Duodenal mucosa (tissue), 2 donors: ENCODE data around the gene CES1.
"Not testable (repeated sequence)": the region's sequence is repeated elsewhere in the genome, so short reads cannot be mapped to it uniquely, and the experiment has no call there.

ENCODE experiments used
- H3K27ac ChIP-seq: one replicate; pipeline ENCODE4 v1.7.0; 2013; ENCODE audit warnings: low read depth, low read length
- H3K27me3 ChIP-seq, 2 donors: one replicate each; pipeline ENCODE4 v1.7.0; 2013; ENCODE audit warnings: low read length in 2 of 2, control low read depth in 1 of 2; ENCODE audit not compliant: insufficient read depth in 2 of 2, control insufficient read depth in 1 of 2
- H3K36me3 ChIP-seq, 2 donors: one replicate each; pipeline ENCODE4 v1.7.0; 2013; ENCODE audit warnings: low read length in 2 of 2, control low read depth in 1 of 2; ENCODE audit not compliant: insufficient read depth in 2 of 2, control insufficient read depth in 1 of 2
- H3K4me1 ChIP-seq, 2 donors: one replicate each; pipeline ENCODE4 v1.7.0; 2013; ENCODE audit warnings: low read length in 2 of 2, control low read depth in 1 of 2; ENCODE audit not compliant: insufficient read depth in 2 of 2, control insufficient read depth in 1 of 2
- H3K4me3 ChIP-seq, 2 donors: one replicate each; pipeline ENCODE4 v1.7.0; 2013; ENCODE audit warnings: low read length in 2 of 2, low read depth in 1 of 2
- H3K9ac ChIP-seq, 2 donors: one replicate each; pipeline ENCODE4 v1.7.0; 2013; ENCODE audit warnings: low read length in 2 of 2, low read depth in 1 of 2
- H3K9me3 ChIP-seq, 2 donors: one replicate each; pipeline ENCODE4 v1.7.0; 2013; ENCODE audit warnings: low read length in 2 of 2, control low read depth in 1 of 2; ENCODE audit not compliant: control insufficient read depth in 1 of 2

CES1 gene

GRCh38 chr16:55808286-55808685 lies 24.6 kb downstream of the CES1 start:
- not testable (repeated sequence) for H3K9ac ChIP-seq, H3K9me3 ChIP-seq, H3K4me3 ChIP-seq, H3K4me1 ChIP-seq, H3K27ac ChIP-seq, H3K36me3 ChIP-seq, H3K27me3 ChIP-seq

GRCh38 chr16:55805104-55805503 lies 27.8 kb downstream of the CES1 start:
- H3K4me1 ChIP-seq, H3K4me3 ChIP-seq, H3K9me3 ChIP-seq, H3K36me3 ChIP-seq, H3K27ac ChIP-seq, H3K27me3 ChIP-seq, H3K9ac ChIP-seq: not testable (repeated sequence)

- not testable (repeated sequence) for H3K27ac ChIP-seq, H3K36me3 ChIP-seq, H3K4me3 ChIP-seq, H3K9me3 ChIP-seq, H3K27me3 ChIP-seq, H3K4me1 ChIP-seq, H3K9ac ChIP-seq
These were observed 29.2 kb downstream of the CES1 start for GRCh38 chr16:55803681-55804080.

- not testable (repeated sequence) for H3K36me3 ChIP-seq, H3K4me1 ChIP-seq, H3K27ac ChIP-seq, H3K27me3 ChIP-seq, H3K9ac ChIP-seq, H3K9me3 ChIP-seq, H3K4me3 ChIP-seq
These were observed 39.9 kb downstream of the CES1 start for GRCh38 chr16:55792934-55793374.

GRCh38 chr16:55791512-55791911 lies 41.4 kb downstream of the CES1 start:
- not testable (repeated sequence) for H3K4me3 ChIP-seq, H3K36me3 ChIP-seq, H3K27me3 ChIP-seq, H3K27ac ChIP-seq, H3K9me3 ChIP-seq, H3K4me1 ChIP-seq, H3K9ac ChIP-seq

- H3K27me3 ChIP-seq, H3K36me3 ChIP-seq, H3K9me3 ChIP-seq, H3K4me1 ChIP-seq, H3K9ac ChIP-seq, H3K4me3 ChIP-seq, H3K27ac ChIP-seq: not testable (repeated sequence)
These were observed 42.7 kb downstream of the CES1 start for GRCh38 chr16:55790240-55790639.

GRCh38 chr16:55782793-55783091 lies 50.2 kb downstream of the CES1 start:
- H3K9ac ChIP-seq, H3K4me3 ChIP-seq, H3K27me3 ChIP-seq, H3K27ac ChIP-seq, H3K9me3 ChIP-seq, H3K4me1 ChIP-seq, H3K36me3 ChIP-seq: not testable (repeated sequence)

GRCh38 chr16:55782091-55782792 lies 50.7 kb downstream of the CES1 start:
- not testable (repeated sequence) for H3K27me3 ChIP-seq, H3K4me3 ChIP-seq, H3K9ac ChIP-seq, H3K9me3 ChIP-seq, H3K27ac ChIP-seq, H3K4me1 ChIP-seq, H3K36me3 ChIP-seq

- not testable (repeated sequence) for H3K4me1 ChIP-seq, H3K4me3 ChIP-seq, H3K27ac ChIP-seq, H3K9ac ChIP-seq, H3K36me3 ChIP-seq, H3K27me3 ChIP-seq, H3K9me3 ChIP-seq
These were observed 51.4 kb downstream of the CES1 start for GRCh38 chr16:55781456-55781855.

- H3K4me3 ChIP-seq, H3K27me3 ChIP-seq: not testable (repeated sequence)
These were observed 52.8 kb downstream of the CES1 start for GRCh38 chr16:55780095-55780407.

GRCh38 chr16:55779402-55780094 lies 53.3 kb downstream of the CES1 start:
- Histone ChIP-seq H3K4me3 (no peak overlapping the region), H3K9ac (no peak overlapping the region), H3K9me3 (no peaks in the 10 kb centered on the region), H3K4me1 (peaks cover 0 to 4% of the 10 kb centered on the region in 2 donors), H3K27me3 (no peaks in the 10 kb centered on the region), H3K36me3 (no peaks in the 10 kb centered on the region), H3K27ac (no peak overlapping the region)

More at GRCh38 chr16:55780095-55780407, 52.8 kb downstream of the CES1 start:
- not testable (repeated sequence) for H3K4me1 ChIP-seq, H3K9me3 ChIP-seq, H3K36me3 ChIP-seq, H3K27ac ChIP-seq, H3K9ac ChIP-seq
